Peyer's patch (tissue), 4 donors: ENCODE measurements around the gene PLOD3.

Source experiments
- POLR2A ChIP-seq, 2 donors: fragments of 450-650 bp; IDR thresholded peaks; one replicate each; pipeline ENCODE4 v1.5.1; 2017; ENCODE audit warnings: antibody characterized with exemption in 2 of 2, mild to moderate bottlenecking in 2 of 2, moderate library complexity in 2 of 2
- TF ChIP-seq, protein P1 (sequence below), 6 experiments: fragments of 450-650 bp in 4 of 6; fragments of 200-600 bp in 2 of 6; sonication (generic) in 1 of 6; IDR thresholded peaks; one replicate each; pipeline ENCODE4 v1.5.1; 2017 to 2019; ENCODE audit warnings: antibody characterized with exemption in 6 of 6, mild to moderate bottlenecking in 3 of 6, moderate library complexity in 1 of 6

GRCh38 chr7:101162551-101163278, 54.7 kb downstream of the PLOD3 start:
- TF ChIP-seq POLR2A (IDR thresholded peaks at IDR 0.05): no peak
- TF ChIP-seq, protein P1, sequence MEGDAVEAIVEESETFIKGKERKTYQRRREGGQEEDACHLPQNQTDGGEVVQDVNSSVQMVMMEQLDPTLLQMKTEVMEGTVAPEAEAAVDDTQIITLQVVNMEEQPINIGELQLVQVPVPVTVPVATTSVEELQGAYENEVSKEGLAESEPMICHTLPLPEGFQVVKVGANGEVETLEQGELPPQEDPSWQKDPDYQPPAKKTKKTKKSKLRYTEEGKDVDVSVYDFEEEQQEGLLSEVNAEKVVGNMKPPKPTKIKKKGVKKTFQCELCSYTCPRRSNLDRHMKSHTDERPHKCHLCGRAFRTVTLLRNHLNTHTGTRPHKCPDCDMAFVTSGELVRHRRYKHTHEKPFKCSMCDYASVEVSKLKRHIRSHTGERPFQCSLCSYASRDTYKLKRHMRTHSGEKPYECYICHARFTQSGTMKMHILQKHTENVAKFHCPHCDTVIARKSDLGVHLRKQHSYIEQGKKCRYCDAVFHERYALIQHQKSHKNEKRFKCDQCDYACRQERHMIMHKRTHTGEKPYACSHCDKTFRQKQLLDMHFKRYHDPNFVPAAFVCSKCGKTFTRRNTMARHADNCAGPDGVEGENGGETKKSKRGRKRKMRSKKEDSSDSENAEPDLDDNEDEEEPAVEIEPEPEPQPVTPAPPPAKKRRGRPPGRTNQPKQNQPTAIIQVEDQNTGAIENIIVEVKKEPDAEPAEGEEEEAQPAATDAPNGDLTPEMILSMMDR (IDR thresholded peaks at IDR 0.05): no peak
